8988T (cell line): ENCODE data around the gene SRPK2.
"Not testable (repeated sequence)": the region's sequence is repeated elsewhere in the genome, so short reads cannot be mapped to it uniquely, and the experiment has no call there.

Source experiments
- DNase-seq: peaks from one replicate; pipeline ENCODE4 v3.0.0; 2011

Gene SRPK2

DNA sequence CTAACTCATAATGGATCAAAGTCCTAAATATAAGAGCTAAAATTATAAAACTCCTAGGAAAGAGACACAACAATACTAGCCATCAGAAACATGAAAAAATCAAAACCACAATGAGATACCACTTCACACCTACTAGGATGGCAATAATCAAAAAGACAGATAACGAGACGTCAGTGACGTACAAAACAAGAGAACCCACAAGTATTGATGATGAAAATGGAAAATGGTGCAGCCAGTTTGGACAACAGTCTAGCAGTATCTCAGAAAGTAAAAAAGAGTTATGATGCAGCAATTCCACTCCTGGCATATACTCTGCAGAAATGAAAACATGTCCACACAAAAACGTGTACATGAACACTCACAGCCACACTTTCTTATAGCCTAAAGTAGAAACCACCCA, 173.5 kb downstream of the SRPK2 start:
- no peak for DNase-seq

DNA sequence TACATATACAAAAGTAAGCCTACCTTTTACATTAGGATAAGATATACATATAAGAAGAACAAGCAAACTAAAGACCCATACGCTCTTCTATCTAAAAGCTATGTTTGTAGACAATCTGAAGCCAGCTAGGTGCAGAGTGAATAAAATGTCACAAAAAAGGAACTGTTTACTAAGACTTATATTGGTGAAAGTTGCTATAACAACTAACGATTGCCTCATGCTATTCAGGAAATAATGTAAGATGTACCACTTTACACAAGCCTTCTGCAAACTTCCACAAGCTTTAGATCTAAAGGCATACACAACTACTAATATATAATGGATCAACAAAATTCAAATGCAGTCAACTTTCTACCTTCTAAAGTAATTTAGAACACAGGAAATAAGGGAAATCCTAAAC, 175.1 kb downstream of the SRPK2 start:
- DNase-seq: no peak

DNA sequence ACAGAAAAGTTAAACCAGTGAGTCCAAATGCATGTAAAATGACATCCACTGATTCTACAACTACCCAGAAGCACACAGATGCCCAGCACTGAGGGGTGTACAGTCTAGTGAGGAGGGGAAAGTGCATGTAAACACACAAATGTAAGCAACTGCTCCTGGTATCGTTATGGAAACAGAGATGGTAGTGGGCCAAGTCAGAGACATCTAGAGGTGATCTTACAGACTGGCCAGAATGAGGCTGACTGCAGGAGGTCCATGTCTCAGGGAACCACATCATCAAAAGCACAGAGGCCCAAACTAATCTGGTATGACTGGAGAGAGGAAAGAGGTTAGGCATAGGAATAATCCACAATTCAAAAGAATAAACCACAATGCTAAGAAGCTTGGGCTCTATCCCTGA, 176.5 kb downstream of the SRPK2 start:
- DNase-seq: no peak

DNA sequence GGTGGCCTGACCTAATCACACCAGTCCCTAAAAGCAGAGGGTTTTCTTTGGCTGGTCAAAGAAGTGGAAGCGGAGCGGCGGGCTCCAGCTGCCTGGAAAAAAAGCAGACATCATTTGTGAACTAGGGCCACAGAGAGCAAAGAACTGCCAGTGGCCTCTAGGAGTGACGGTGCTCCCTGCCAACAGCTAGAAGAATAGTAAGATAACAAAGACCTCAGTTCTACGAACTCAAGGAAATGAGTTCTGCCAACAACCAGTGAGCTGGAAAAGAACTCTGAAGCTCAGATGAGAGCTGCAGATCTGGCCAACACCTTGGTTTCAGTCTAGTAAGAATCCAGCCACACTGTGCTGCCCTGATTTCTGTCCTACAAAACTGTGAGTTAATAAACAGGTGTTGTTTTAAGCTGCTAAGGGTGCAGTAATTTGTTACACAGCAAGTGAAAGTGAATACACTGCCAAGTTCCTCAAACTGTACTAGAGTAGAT, 178.0 kb downstream of the SRPK2 start:
- no peak for DNase-seq

DNA sequence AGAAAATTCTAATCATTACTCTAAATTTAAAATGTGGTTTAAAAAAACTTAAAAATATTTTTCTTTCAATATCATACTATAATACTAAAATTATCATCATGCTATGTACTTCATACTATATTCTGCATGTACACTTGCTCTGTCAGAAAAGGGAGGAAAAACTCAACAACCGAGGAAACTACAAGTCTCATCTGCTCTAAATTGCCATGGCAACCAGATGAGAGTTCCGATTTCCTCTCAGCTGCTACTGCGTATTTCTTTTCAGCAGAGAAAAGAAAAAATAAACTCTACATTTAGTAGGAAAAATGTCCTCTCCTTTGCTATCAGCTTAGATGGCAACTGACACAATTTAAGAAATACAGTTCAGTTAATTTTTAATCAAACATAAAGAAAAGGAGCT, 178.9 kb downstream of the SRPK2 start:
- no peak for DNase-seq

DNA sequence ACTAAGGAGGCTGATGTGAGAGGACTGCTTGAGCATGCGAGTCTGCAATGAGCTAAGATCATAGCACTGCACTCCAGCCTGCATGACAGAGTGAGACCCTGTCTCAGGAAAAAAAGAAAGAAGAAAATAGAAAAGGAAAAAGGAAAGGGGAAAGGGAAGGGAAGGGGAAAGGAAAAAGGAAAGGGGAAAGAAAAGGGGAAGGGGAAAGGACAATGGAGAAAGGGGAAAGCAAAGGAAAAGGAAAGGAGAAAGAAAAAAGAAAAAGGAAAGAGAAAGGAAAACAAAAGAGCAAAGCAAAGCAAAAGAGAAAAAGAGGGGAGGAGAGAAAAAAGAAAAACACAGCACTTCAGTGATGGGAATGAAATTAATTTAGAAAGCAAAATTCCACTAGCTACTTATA, 179.3 kb downstream of the SRPK2 start:
- no peak for DNase-seq

DNA sequence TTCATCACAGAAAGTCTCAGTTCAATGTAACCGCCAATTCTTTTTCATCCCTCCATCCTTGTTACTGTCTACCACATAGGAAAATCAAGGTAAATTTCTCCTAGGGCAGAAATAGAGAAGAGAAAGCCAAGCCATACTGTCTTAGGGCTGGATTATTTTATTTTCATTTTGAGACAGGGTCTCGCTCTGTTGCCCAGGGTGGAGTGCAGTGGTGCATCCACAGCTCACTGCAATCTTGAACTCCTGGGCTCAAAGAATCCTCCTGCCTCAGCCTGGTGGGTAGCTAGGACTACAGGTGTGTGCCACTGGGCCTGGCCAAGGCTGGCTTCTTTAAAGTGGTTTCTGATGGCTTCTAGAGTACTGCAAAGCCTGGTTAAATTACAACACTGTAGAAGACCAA, 181.7 kb downstream of the SRPK2 start:
- DNase-seq: no peak

DNA sequence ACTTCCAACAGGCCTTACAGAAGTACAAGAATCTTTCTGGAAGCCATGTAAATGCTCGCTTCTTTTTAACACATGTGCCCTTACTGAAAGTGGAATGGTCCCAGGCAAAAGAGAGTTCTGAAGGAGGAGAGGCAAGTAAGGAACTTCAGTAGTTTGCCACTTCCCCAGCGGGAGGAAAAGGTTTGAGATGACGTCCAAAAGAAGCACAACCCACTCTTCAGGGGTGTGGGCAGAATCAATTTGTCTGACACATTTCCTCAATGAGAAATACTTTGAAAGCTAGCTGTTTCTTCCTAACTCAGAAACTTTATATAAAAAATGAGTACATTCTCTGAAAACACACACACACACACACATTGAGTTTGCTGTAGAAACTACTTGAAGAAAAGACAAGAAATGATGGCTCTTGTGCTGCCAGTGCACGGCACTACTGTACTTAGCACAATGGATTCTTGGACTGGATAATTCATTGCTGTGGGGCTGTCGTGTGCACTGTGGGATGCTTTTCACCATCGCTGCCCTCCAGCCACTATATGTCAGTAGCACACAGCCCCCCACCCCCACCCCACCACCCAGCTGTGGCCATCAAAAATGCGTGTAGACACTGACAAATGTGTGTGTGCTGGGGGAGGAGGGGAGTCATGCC, 183.0 kb downstream of the SRPK2 start:
- DNase-seq: no peak

DNA sequence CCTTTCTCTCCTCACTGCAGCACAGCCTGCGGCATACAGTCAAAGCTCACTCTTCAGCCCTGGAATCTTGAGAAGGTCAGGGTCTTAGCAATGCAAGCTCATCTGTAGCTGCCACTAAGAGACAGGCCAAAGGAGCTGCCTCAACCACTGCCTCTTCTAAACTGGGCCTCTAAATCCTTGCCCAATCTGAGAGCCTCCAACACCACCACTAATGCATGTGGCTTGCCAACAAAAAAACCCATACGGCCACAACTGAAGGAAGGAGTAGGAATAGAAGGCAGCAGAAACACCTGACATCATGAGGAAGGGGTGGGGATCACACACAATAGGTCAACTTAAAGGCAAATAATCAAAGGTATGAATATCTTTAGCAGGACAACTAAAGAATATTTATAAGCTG, 183.8 kb downstream of the SRPK2 start:
- DNase-seq: no peak

DNA sequence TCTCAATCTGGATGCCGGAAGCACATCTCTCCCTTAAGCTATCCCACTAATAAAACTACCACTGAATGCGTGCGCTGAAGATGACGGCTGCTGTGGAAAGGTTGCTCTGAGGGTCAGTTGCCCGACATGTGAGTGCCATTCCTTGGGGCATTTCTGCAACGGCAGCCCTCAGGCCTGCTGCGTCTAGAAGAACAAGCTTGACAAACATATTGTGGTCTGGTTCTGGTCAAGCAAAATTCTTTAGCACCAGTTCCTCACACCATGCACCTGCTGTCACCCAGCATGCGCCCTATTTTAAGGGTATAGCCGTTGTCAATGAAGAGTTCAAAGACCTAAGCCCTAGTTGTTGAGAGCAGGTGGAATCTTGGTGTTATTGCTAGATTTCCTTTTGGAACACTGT, 184.2 kb downstream of the SRPK2 start:
- no peak for DNase-seq

DNA sequence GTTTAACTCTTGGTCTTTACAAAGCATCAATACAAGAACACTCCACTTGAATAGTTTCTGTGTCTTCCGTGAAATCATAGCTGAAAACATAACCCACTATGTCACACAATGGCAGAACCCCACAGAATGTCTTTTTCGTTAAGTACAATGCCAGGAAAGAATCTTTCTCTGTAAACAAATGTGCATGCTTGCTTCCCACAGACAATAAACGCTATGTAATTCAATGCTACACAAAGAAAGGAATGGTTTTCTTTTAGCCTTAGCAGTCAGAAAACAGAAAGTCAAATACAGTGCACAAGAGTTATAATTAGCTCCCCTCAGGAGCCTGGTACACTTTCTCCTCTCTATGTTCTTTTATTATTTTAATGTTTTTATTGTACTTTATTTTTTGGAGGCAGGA, 186.1 kb downstream of the SRPK2 start:
- no peak for DNase-seq

DNA sequence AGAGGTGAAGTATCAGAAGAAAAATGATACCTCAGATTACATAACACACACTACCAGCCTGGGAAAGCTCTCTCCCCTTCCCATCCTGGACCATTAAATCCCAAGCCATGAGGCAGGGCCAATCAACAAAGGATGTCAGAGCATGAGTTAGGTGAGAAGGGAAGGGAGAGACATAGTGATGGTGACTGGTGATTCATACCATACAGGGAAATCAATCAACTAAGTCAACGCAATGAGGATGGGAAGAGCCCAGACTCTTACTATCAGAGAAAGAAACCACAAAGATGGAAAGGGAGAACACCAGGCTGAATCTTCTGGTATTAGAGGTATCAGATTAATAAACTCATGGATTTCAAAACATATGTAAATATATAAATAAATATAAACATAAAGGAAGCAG, 189.3 kb downstream of the SRPK2 start:
- no peak for DNase-seq

DNA sequence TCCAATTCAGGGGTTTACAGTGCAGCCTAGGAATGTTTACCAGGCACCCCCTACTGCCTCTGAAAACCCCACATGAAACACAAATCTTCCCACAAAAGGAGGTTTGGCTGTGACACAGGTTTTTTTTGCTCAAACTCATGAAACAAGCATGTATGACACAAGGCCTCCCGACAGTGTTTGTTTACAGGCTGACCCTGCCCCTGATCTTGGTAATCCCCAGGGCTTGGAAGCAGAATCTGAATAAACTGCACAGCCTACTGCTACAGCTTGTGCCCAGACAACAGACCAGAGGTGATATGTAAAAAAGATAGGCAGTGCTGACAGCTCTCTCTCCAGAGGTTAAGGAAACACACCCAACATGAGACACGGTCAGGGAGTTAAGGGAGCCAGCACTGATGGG, 190.5 kb downstream of the SRPK2 start:
- no peak for DNase-seq

DNA sequence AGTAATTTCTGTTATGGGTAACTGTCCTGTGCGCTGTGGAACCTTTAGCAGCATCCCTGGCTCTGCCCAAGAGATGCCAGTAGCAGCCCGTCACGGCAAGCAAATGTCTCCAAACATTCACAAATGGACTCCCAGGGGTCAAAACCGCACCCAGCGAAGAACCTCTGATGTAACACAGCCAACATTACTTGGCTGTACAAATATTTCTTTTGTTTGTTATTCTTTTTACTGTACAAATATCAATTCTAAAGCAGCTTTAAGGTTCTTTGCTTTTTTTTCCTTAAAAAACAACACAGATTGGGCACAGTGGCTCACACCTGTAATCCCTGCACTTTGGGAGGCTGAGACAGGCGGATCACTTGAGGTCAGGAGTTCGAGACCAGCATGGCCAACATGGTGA, 192.2 kb downstream of the SRPK2 start:
- no peak for DNase-seq

DNA sequence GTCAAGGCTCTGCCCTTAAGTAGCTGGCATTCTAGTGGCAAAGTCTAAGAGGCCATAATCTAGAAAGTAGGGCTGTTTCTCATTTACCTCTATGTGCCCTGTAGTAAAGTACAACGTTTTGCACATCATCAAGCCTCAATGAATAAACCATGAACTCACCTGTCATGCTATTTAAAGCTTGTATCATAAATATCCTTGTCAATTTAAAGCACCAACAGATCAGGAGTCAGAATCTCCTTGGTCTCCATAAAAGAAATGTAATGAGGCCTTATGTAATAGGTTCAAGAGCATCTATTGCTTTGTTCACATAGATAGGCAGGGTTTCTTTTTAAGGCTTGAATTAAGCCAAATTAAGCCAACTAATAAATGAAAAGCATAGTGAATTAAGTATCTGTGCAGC, 192.8 kb downstream of the SRPK2 start:
- DNase-seq: no peak

DNA sequence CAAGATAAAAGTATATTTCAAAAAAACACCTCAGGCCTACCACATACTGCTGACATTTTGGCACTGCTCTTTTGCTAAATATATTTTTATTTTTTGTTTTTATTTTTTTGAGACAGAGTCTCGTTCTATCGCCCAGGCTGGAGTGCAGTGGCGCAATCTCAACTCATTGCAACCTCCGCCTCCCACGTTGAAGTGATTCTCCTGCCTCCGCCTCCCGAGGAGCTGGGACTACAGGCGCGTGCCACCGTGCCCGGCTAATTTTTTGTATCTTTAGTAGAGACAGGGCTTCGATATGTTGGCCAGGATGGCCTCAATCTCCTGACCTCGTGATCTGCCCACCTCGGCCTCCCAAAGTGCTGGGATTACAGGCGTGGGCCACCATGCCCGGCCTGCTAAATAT, 193.8 kb downstream of the SRPK2 start:
- DNase-seq: not testable (repeated sequence)

DNA sequence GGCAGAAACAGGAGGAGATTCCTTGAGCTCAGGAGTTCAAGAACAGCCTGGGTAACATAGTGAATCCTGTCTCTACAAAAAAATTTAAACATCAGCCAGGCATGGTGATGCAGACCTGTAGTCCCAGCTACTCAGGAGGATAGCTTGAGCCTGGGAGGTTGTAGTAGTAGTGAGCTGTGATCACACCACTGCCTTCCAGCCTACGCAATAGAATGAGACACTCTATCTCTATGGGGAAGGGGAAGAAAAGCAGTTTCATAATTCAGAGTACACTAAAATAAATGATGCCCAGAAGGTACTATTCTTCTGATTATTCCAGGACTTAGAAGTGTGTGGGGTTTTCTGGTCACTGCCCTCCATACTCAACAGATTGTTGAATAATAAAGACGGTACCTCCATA, 197.4 kb downstream of the SRPK2 start:
- DNase-seq: no peak

DNA sequence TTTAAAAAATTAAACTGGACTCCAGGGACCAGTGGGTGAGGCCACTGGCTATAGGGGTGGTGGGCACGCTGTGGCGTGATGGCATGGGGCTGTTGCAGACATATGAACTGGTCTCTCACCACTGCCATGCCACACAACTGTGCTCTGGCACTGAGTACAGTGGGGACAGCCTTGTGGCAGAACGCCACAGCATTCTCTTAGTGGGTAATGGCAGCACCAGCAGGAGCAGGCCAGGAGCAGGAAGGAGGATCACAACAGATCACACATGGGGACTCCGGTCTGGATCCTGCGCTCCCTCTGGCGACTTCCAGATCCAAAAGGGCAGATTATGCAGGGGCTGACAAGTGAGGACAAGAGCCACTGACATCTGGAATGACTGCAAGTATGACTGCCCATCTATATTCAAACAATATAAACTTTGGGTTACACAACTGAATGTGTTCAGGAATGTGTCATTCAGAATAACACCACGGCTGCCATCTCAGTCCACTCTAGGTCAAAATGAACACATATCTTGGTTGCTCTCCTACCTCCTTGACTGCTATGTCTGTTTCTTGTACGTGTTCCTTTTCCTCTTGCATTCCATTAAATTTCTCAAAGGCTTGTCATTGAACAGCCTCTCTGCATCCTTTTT, 198.7 kb downstream of the SRPK2 start:
- DNase-seq: no peak

DNA sequence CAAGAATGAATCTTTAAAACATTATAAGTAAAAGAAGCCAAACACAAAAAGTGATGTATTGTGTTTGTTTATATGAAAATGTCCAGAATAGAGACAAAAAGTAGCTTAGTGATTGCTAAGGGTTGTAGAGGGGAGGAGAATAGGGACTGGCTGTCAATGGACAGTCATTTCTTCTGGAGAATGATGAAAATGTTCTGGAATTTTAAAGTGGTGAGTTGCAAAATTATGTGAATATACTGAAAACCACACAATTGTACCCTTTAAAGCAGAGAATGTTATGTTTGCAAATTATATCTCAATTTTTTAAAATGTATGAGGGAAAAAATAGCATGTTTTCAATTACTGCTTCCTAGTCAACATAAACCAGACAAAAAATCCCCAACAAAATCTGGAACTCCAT, 200.5 kb downstream of the SRPK2 start:
- no peak for DNase-seq

DNA sequence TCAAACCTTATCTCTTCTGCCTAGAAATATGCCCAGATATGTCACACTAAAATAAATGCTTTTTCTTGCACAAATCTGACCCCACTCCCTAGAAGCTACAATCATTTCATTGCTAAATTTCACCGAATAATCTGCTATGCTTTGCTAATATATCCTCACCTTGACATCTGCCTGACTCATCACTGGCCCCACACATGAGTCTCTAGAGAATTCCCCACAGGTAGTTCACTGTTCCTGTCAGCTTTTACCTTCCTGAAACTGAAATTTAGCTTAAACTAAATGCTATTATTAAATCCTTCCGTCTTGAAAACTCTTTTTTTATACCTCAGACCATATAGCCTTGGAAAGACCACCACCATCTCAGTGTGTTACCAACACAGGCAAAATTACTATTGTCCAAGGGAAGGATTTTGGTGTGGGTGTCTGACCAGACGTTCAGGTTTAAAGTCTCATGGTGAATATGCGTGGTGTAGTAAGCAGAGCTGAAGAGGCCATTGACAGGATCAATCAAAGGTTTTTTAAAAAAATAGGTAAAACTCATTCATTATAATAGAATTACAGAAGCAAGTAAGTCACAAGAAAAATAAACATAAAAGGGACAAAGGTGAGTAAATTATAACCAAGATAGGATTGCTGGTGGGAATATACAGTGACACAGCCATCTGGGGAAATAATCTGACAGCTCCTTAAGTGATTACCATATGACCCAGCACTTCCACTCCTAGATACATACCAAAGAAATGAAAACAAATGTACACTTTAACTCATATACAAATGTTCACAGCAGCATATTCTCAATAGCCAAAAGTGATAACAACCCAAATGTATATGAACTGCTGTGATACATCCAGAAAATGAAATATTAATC, 201.2 kb downstream of the SRPK2 start:
- DNase-seq: no peak

DNA sequence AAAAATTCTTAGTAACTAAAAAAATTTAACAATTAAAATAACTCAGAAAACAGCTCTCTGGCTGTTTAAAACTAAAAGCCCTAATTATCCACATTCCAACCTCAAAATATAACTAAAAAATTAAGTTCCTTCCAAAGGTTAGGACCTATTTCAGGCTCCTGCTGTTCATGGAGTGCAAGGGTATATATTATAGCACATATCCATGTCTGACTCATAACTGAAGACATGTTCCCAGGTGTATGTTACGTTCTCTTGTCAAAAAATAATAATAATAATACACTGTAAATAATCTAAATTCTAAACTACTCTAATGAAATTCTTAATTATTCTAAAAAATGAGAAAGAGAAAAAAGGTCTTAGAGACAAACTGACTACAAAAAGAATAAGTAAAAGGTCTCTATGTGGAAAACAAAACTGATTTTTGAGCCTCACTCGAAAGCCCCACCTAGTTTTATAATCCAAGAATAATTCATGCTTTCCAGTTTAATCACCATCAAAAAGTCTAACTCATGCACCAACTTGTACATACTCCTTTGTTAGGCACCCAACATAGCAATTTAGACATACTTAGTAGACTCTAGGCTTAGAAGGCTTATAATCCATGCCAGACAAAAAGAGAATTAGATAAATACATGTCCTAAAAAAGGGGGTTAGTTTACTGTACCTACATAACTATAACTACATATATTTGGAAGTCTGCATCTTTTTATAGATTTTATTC, 203.3 kb downstream of the SRPK2 start:
- DNase-seq: no peak

DNA sequence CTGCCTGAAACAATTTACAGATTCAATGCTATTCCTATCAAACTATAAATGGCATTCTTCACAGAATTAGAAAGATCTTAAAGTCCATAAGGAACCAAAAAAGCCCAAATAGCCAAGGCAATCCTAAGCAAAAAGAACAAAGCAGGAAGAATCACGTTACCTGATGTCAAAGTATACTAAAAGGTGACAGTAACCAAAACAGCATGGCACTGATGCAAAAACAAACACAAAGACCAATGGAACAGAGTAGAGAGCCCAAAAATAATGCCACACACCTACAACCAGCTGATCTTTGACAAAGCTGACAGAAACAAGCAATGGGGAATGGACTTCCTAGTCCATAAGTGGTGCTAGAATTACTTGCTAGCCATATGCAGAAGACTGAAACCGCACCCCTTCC, 208.7 kb downstream of the SRPK2 start:
- DNase-seq: no peak

DNA sequence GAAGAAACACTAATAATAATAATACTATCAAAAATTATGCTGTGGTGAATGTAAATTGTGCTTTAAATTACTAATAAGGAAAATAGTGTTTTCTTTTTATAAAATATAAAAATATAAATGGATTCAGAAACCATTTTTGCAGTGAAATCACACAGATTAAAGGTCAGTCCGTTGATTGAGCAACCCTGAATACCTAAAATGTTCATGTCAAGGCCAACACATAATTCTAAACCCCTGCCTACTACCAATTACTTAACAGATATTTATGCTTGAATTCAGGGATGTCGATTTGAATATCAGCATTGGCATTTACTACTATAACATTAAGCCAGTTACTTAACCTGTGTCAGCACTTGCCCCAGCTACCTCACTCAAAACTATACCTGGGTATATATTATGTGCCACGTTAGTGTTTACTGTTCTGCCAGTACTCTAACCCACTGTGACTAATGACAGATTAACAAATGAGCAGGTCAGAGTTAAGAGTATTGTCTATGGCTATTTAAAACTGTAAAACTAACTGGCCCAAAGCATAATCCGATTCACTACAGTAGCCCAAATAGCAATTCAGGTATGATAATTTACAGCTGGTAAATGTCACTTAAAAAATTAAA, 209.7 kb downstream of the SRPK2 start:
- no peak for DNase-seq
